Measurements from ENCODE around the gene RAB3A.
"Not testable (repeated sequence)": the region's sequence is repeated elsewhere in the genome, so short reads cannot be mapped to it uniquely, and the experiment has no call there.

Gene RAB3A

DNA sequence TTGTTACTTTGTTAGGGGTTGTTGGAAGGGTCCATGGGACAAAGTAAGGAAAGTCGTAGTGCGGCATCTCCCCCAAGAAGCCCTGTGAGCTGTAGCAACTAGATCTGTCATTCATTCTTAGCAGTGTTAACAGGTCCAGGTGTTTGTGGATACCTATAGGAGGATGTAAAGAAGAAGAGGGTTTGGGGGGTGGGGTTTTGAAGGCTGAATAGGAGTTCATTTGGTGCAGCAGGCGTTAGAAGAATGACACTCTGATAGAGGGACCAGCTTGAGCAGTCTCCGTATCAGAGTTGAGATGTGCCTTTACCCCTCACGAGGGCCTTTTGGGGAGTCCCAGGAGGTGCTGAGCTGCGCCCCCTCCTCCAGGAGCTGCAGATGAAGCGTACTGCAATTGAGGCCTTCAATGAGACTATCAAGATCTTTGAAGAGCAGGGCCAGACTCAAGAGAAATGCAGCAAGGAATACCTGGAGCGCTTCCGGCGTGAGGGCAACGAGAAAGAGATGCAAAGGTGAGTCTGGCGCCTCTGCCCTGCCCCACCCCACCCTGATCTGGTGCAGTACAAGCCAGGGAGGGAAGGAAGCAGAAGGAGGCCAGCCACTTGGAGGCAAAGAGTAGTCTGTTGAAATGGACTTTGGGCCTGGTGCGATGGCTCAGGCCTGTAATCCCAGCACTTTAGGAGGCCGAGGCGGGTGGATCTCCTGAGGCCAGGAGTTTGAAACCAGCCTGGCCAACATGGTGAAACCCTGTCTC is 37.9 kb downstream of the RAB3A start:
- Mint-ChIP-seq H3K4me3 (no peak overlapping the region), H3K27ac (no peak overlapping the region), H3K27me3 (no peaks in the 10 kb centered on the region), H3K9me3 (no peaks in the 10 kb centered on the region), H3K36me3 (ENCODE audit: insufficient read depth) (peaks cover 46% of the 10 kb centered on the region), H3K4me1 (ENCODE audit: low read depth in 2 of 2) (peaks cover 3 to 7% of the 10 kb centered on the region in 2 donors)
- ATAC-seq (replicated peaks) = no peak
- no peak for DNase-seq

DNA sequence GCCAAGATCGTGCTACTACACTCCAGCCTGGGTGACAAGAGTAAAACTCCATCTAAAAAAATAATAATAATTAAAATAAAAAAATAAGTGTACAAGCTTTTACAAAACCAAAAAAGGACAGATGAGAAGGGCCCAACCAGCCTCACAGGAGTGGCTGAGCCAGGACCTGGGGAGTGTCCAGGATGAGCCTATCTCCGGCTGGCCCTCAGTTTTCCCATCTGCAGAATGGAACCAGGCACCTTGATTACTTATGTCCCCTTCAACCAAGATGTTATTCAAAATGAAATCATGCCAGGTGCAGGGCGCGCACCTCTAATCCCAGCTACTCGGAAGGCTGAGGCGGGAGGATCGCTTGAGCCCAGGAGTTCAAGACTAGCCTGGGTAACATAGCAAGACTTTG is 39.8 kb downstream of the RAB3A start:
- ATAC-seq (replicated peaks) = no peak
- peaks cover 6 to 11% of the 10 kb centered on the region in 2 donors for H3K4me1 Mint-ChIP-seq (ENCODE audit: low read depth in 2 of 2)
- no peak overlapping the region for H3K4me3 Mint-ChIP-seq
- H3K36me3 Mint-ChIP-seq (ENCODE audit: insufficient read depth) = peaks cover 53% of the 10 kb centered on the region
- no peaks in the 10 kb centered on the region for H3K9me3 Mint-ChIP-seq
- no peak for DNase-seq
- H3K27me3 Mint-ChIP-seq = no peaks in the 10 kb centered on the region
- no peak overlapping the region for H3K27ac Mint-ChIP-seq

DNA sequence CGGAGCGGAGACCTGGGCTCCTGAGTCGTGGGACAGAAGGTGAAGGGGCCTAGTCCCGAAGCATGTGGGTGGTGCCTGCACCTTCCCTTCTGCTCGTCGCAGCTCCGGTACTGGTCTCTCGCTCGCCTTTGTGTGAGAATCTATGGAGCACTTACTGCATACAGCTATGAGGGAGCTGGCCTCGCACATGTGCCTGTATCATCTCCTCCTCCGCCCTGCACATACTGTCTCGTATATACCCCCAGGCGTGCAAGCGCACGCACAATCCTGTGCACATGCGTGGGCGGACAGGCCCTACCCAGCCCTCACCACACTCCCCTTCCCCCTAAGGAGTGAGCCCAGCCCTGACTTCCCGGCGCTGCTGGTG is 42.2 kb downstream of the RAB3A start:
- Mint-ChIP-seq H3K27ac (peak overlapping the region in 1 of 2 donors; percentile 59), H3K4me1 (ENCODE audit: low read depth in 2 of 2) (peaks cover 3 to 9% of the 10 kb centered on the region in 2 donors), H3K27me3 (no peaks in the 10 kb centered on the region), H3K9me3 (no peaks in the 10 kb centered on the region), H3K36me3 (ENCODE audit: insufficient read depth) (peaks cover 42% of the 10 kb centered on the region), H3K4me3 (peak overlapping the region; percentile 47 to 51)
- ATAC-seq (replicated peaks) = no peak
- DNase-seq = no peak

DNA sequence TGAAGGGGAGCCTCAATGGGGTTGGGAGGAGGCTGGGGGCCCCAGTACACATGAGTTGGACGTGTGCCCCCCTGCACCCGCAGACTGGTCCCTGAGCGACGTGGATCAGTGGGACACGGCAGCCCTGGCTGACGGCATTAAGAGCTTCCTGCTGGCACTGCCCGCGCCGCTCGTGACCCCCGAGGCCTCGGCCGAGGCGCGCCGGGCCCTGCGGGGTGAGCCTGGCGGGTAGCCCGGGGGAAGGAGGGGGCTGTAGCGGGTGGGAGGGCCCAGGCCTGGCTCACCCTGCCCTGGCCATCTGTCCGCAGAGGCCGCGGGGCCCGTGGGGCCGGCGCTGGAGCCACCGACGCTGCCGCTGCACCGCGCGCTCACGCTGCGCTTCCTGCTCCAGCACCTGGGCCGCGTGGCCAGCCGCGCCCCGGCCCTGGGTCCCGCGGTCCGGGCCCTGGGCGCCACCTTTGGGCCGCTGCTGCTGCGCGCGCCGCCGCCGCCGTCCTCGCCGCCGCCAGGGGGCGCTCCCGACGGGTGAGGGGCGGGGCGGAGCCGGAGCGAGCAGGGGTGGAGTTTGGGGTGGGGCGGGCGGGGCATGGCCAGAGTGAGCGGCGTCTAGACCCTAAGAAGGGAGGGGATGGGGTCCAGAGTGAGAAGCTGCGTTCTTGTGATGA is 42.7 kb downstream of the RAB3A start:
- Mint-ChIP-seq H3K27ac (peak overlapping the region in 1 of 2 donors; percentile 68), H3K9me3 (no peaks in the 10 kb centered on the region)

DNA sequence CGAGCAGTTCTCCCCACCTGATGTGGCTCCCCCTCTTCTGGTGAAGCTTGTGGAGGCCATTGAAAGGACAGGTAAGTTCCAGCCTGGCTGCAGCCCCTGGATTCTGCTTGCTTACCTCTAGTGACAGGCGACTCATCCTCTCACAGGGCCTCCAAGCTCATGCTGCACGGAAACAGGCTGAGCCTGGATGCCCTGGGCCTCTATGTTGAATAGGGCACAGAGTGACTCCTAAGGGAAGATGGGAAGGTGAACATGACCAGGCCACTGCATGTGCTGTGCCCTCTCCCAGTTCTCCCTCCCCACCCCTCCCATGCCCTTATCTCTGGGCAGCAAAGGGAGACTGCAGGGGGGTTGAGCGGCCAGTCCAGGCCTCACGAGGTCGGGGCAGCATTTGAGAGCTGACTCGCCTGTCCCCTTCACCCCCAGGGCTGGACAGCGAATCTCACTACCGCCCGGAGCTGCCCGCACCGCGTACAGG is 43.3 kb downstream of the RAB3A start:
- peak overlapping the region; percentile 42 to 59 for H3K4me3 Mint-ChIP-seq
- ATAC-seq (replicated peaks) = no peak
- H3K9me3 Mint-ChIP-seq = no peaks in the 10 kb centered on the region
- H3K27ac Mint-ChIP-seq = peak overlapping the region in 1 of 2 donors; percentile 68
- DNase-seq = no peak
- H3K27me3 Mint-ChIP-seq = no peaks in the 10 kb centered on the region
- H3K4me1 Mint-ChIP-seq (ENCODE audit: low read depth in 2 of 2) = peaks cover 8 to 14% of the 10 kb centered on the region in 2 donors
- H3K36me3 Mint-ChIP-seq (ENCODE audit: insufficient read depth) = peaks cover 34% of the 10 kb centered on the region

More for the DNA sequence above, 42.7 kb downstream of the RAB3A start:
- peak overlapping the region; percentile 42 to 59 for H3K4me3 Mint-ChIP-seq
- DNase-seq = peak; percentile 77 to 88 (median 84)
- H3K36me3 Mint-ChIP-seq (ENCODE audit: insufficient read depth) = peaks cover 38% of the 10 kb centered on the region
- H3K27me3 Mint-ChIP-seq = no peaks in the 10 kb centered on the region
- ATAC-seq (replicated peaks) = peak; percentile 97
- H3K4me1 Mint-ChIP-seq (ENCODE audit: low read depth in 2 of 2) = peaks cover 7 to 14% of the 10 kb centered on the region in 2 donors

DNA sequence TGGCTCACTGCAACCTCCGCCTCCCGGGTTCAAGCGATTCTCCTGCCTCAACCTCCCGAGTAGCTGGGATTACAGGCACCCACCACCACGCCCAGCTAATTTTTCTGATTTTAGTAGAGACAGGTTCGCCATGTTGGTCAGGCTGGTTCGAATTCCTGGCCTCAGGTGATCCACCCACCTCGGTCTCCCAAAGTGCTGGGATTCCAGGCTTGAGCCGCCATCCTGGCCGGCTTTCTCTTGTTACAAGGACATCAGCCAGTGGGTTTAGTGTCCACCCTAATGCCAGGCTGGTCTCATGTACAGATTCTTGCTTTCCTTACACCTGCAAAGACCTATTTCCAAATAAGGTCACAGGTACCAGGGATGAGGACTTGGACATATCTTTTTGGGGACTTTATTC is 44.0 kb downstream of the RAB3A start:
- Mint-ChIP-seq H3K27ac (no peak overlapping the region), H3K4me1 (ENCODE audit: low read depth in 2 of 2) (peaks cover 8 to 17% of the 10 kb centered on the region in 2 donors), H3K9me3 (no peaks in the 10 kb centered on the region), H3K36me3 (ENCODE audit: insufficient read depth) (peaks cover 28% of the 10 kb centered on the region), H3K4me3 (peak overlapping the region; percentile 42 to 59), H3K27me3 (no peaks in the 10 kb centered on the region)
- DNase-seq = no peak
- ATAC-seq (replicated peaks) = no peak

DNA sequence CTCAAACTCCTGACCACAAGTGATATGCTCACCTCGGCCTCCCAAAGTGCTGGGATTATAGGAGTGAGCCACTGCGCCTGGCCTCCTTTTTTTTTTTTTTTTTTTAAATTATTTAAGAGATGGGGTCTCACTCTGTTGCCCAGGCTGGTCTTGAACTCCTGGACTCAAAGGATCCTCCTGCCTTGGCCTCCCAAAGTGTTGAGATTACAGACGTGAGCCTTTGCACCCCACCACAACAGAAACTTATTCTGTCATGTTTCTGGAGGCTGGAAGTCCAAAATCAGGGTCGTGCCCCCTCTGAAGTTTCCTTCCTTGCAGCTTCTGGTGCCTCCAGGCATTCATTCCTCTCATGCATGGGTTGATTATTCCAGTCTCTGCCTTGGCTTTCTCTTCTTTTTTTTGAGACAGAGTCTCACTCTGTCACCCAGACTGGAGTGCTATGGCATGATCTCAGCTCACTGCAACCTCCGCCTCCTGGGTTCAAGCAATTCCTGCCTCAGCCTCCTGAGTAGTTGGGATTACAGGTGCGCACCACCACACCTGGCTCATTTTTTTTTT is 44.7 kb downstream of the RAB3A start:
- not testable (repeated sequence) for DNase-seq; H3K27ac Mint-ChIP-seq; H3K4me3 Mint-ChIP-seq; ATAC-seq (replicated peaks); H3K27me3 Mint-ChIP-seq; H3K9me3 Mint-ChIP-seq
- Mint-ChIP-seq H3K36me3 (ENCODE audit: insufficient read depth) (peaks cover 25% of the 10 kb centered on the region), H3K4me1 (ENCODE audit: low read depth in 2 of 2) (peaks cover 14 to 23% of the 10 kb centered on the region in 2 donors)

DNA sequence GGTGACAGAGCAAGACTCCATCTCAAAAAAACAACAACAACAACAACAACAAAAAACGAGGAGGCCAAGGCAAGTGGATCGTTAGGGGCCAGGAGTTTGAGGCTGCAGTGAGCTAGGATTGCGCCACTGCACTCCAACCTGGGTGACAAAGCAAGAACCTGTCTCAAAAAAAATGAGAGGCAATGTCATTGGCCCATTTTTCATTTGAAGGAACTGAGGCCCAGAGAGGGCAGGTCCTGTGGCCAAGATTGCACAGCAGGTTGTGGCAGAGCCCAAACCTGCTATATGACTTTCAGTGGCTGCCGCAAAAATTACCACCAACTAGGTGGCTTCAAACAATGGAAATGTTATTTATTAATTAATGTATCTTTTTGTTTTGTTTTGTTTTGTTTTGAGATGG is 45.4 kb downstream of the RAB3A start:
- Mint-ChIP-seq H3K27me3 (no peaks in the 10 kb centered on the region), H3K36me3 (ENCODE audit: insufficient read depth) (peaks cover 23% of the 10 kb centered on the region), H3K27ac (no peak overlapping the region), H3K4me1 (ENCODE audit: low read depth in 2 of 2) (peaks cover 18 to 27% of the 10 kb centered on the region in 2 donors), H3K9me3 (no peaks in the 10 kb centered on the region), H3K4me3 (no peak overlapping the region)
- ATAC-seq (replicated peaks) (no peak), DNase-seq (no peak)

DNA sequence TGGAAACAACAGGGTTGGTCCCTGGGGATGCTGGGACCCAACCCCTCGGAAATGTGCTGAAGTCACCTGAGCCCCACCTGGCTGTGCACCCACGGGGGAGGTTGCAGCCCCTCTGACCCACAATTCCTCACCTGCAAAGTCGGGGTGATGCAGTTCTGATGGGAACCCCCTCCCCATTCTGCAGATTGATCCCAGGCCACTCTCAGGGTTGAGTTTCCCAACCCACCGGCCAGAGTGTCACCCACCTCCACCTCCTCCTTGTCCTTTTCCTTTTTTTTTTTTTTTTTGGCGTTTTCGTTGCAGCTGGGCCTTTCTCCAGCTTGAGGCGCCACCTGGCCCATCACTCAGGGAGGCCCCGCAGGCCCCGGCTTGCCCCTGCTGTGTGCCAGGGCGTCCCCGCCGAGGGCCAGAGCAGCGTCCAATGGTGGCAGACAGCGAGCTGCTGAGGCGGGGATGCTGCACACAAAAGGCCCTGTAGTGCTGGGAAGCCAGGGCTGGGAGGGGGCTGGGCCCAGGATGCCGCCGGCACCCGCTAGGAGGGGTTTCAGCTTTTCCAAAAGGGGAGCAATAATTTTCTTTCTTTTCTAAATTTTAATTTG is 46.3 kb downstream of the RAB3A start:
- no peak for DNase-seq

DNA sequence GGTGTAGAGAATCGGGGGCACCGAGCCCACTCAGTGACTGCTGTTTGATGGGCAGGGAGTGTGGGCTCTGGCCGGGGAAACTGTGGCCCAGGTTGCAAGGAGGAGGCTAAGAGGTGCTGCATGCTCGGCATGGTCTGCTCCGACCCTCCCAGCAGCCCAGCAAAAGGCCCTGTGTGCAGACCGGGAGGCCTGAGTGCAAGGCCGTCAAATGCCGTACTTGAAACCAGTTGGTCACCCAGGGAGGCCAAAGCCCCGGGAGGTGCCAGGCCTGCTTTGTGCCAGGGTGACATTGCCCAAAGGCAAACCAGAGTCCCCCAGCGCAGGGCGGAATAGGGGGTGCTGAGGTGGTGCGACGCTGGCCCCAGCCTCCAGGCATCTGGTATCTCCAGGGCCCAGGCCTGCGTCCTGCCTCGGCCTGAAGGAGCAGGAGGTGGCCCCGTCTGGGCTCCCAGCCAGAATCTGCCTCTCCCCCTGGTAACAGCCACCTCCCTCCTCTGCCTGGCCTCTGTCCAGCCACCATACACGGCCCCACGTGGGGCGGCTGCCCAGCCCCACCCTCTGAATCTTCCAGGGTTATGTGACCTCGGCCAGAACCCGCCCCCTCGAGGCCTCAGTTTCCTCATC is 46.9 kb downstream of the RAB3A start:
- Mint-ChIP-seq H3K36me3 (ENCODE audit: insufficient read depth) (peaks cover 34% of the 10 kb centered on the region), H3K27ac (no peak overlapping the region), H3K27me3 (no peaks in the 10 kb centered on the region), H3K9me3 (no peaks in the 10 kb centered on the region), H3K4me3 (no peak overlapping the region), H3K4me1 (ENCODE audit: low read depth in 2 of 2) (peaks cover 26 to 34% of the 10 kb centered on the region in 2 donors)
- no peak for ATAC-seq (replicated peaks)
- no peak for DNase-seq

More for the DNA sequence above, 46.3 kb downstream of the RAB3A start:
- H3K27ac Mint-ChIP-seq = no peak overlapping the region
- no peak overlapping the region for H3K4me3 Mint-ChIP-seq
- no peaks in the 10 kb centered on the region for H3K27me3 Mint-ChIP-seq
- no peak for ATAC-seq (replicated peaks)
- no peaks in the 10 kb centered on the region for H3K9me3 Mint-ChIP-seq
- peaks cover 31% of the 10 kb centered on the region for H3K36me3 Mint-ChIP-seq (ENCODE audit: insufficient read depth)
- peaks cover 20 to 29% of the 10 kb centered on the region in 2 donors for H3K4me1 Mint-ChIP-seq (ENCODE audit: low read depth in 2 of 2)

DNA sequence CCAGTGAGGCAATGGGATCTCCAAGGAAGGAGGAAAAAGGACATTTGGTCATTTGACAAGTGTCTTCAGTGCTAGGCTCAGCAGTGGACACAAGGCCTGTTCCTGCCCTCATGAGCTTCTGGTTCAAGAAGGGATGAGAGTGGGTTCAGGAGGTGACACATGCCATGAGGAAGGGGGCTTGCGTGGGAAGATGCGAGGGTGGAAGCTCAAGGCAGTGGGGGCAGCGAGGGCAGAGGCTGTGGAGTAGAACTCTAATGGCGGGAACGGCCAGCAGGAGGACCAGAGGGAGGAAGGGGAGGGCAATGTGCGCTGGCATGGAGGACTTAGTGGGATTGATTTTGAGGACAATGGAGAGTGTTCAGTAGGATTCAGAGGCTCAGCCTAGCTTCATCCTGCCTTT is 47.6 kb downstream of the RAB3A start:
- H3K4me1 Mint-ChIP-seq (ENCODE audit: low read depth in 2 of 2) = peaks cover 32 to 34% of the 10 kb centered on the region in 2 donors
- DNase-seq (no peak), ATAC-seq (replicated peaks) (no peak)
- H3K27me3 Mint-ChIP-seq = no peaks in the 10 kb centered on the region
- no peak overlapping the region for H3K4me3 Mint-ChIP-seq
- H3K9me3 Mint-ChIP-seq = no peaks in the 10 kb centered on the region
- H3K27ac Mint-ChIP-seq = no peak overlapping the region
- H3K36me3 Mint-ChIP-seq (ENCODE audit: insufficient read depth) = peaks cover 31% of the 10 kb centered on the region

DNA sequence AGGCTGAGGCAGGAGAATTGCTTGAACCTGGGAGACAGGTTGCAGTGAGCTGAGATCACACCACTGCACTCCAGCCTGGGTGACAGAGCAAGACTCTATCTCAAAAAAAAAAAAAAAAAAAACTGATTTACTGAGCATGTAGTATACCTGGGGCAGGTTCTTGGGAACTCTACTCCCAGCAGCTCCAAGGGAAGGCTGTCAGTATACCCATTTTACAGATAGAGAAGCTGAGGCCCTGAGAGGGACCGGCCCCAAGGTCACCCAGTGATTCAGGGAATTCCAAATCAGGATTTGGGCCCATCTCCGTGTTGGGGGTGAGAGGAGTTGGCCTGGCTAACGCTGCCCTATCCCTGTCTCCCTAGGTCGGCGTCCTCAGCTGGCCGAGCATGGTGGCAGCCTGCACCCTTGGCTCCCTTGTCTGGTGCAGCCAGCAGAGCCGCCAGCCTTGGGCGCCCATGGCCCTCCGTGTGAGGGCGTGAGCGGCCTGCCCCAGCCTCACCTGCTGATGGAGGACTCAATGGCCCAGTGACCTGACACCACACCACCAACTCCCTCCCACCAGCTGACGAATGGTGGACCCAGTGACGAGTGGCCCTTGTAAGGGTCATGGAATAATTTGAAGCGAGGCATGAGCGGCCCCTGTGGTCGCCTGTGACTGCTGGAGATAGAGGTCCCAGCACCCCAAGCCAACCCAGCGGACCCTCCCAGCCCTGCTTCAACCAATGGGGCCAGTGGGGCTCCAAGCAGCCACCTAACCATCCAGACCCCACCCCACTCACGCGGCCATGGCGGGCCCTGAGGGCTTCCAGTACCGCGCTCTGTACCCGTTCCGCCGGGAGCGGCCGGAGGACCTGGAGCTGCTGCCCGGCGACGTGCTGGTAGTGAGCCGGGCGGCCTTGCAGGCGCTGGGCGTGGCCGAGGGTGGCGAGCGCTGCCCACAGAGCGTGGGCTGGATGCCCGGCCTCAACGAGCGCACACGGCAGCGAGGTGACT is 48.5 kb downstream of the RAB3A start:
- DNase-seq = no peak
- peak overlapping the region; percentile 79 to 87 for H3K4me3 Mint-ChIP-seq
- peak overlapping the region in 1 of 2 donors; percentile 75 for H3K27ac Mint-ChIP-seq
- peaks cover 30 to 37% of the 10 kb centered on the region in 2 donors for H3K4me1 Mint-ChIP-seq (ENCODE audit: low read depth in 2 of 2)
- H3K27me3 Mint-ChIP-seq = no peaks in the 10 kb centered on the region
- H3K36me3 Mint-ChIP-seq (ENCODE audit: insufficient read depth) = peaks cover 26% of the 10 kb centered on the region
- no peak for ATAC-seq (replicated peaks)
- H3K9me3 Mint-ChIP-seq = no peaks in the 10 kb centered on the region
